RCC 7860 (cell line): ENCODE data around the gene LYPD1.
A peak's percentile ranks its signal among the peaks of the same experiment; 100 is the strongest.

Experiments used
- DNase-seq: peaks from one replicate; pipeline ENCODE4 v3.0.0-alpha.2; 2015; ENCODE audit warnings: low spot score
- FAIRE-seq: peaks from 2 replicates; lab custom pipeline; 2012; peaks lifted over from hg19 to GRCh38; lab: Jason Lieb, UNC

LYPD1 gene

GRCh38 chr2:132638313-132639040, 31.5 kb downstream of the LYPD1 start:
- DNase-seq = no peak
- FAIRE-seq = no peak

- DNase-seq = no peak
- no peak for FAIRE-seq
These were observed 33.7 kb downstream of the LYPD1 start for GRCh38 chr2:132636346-132636745.

- DNase-seq (no peak), FAIRE-seq (no peak)
These were observed 36.4 kb downstream of the LYPD1 start for GRCh38 chr2:132633635-132634034.

GRCh38 chr2:132632000-132632649, 37.9 kb downstream of the LYPD1 start:
- DNase-seq (peak; percentile 55), FAIRE-seq (peak; percentile 78)

- no peak for DNase-seq
These were observed 42.5 kb downstream of the LYPD1 start for GRCh38 chr2:132627536-132627935.

GRCh38 chr2:132623096-132623839, 46.7 kb downstream of the LYPD1 start:
- DNase-seq = no peak
- FAIRE-seq = no peak

More at GRCh38 chr2:132627536-132627935, 42.5 kb downstream of the LYPD1 start:
- no peak for FAIRE-seq

GRCh38 chr2:132621131-132621875, 48.7 kb downstream of the LYPD1 start:
- DNase-seq (no peak), FAIRE-seq (no peak)

- no peak for FAIRE-seq
- DNase-seq = no peak
These were observed 49.9 kb downstream of the LYPD1 start for GRCh38 chr2:132620115-132620514.

- DNase-seq = no peak
- FAIRE-seq = no peak
These were observed 51.3 kb downstream of the LYPD1 start for GRCh38 chr2:132618734-132619133.

GRCh38 chr2:132617989-132618388, 52.0 kb downstream of the LYPD1 start:
- no peak for DNase-seq
- FAIRE-seq = no peak

GRCh38 chr2:132615329-132616085, 54.5 kb downstream of the LYPD1 start:
- FAIRE-seq = no peak
- DNase-seq = no peak

- FAIRE-seq (no peak), DNase-seq (no peak)
These were observed 58.3 kb downstream of the LYPD1 start for GRCh38 chr2:132611719-132612118.

- FAIRE-seq (no peak), DNase-seq (no peak)
These were observed 60.7 kb downstream of the LYPD1 start for GRCh38 chr2:132609101-132609890.

GRCh38 chr2:132608311-132608710, 61.7 kb downstream of the LYPD1 start:
- FAIRE-seq (no peak), DNase-seq (no peak)

GRCh38 chr2:132607426-132608090, 62.4 kb downstream of the LYPD1 start:
- no peak for FAIRE-seq
- DNase-seq = no peak

- no peak for DNase-seq
- FAIRE-seq = no peak
These were observed 63.4 kb downstream of the LYPD1 start for GRCh38 chr2:132606649-132607048.

GRCh38 chr2:132605236-132606180, 64.5 kb downstream of the LYPD1 start:
- no peak for FAIRE-seq

GRCh38 chr2:132604561-132604960, 65.4 kb downstream of the LYPD1 start:
- no peak for DNase-seq
- FAIRE-seq = no peak

More at GRCh38 chr2:132605236-132606180, 64.5 kb downstream of the LYPD1 start:
- DNase-seq = no peak
